B cell (primary cell): ENCODE measurements around the gene TRIM31. TPM values are rescaled to one million over a fixed set of nuclear protein-coding genes. Genes with fewer than 3 reads are reported as not detected.

ENCODE experiments used
- ATAC-seq: fragments of 200-7000 bp; cut with Tn5 transposase; one replicate; pipeline ENCODE4 v1.10.0; 2021; ENCODE audit warnings: low read depth, mild to moderate bottlenecking, moderate number of reproducible peaks, moderate library complexity
- CTCF ChIA-PET: fragments of 350-600 bp; sonication (Branson Sonifier 250); formaldehyde crosslinking; loops from one replicate; lab custom pipeline; 2021; ENCODE audit warnings: antibody characterized with exemption, inconsistent platforms; lab: Charles Lee
- POLR2A ChIA-PET: fragments of 350-600 bp; sonication (Branson Sonifier 250); formaldehyde crosslinking; loops from one replicate; lab custom pipeline; 2021; ENCODE audit warnings: antibody characterized with exemption; lab: Charles Lee
- DNase-seq: peaks from one replicate; pipeline ENCODE4 v3.0.0; 2013
- H2AFZ ChIP-seq: 2 replicates; pipeline ENCODE4 v1.6.1; 2012; ENCODE audit warnings: mild to moderate bottlenecking, low read depth, low read length; ENCODE audit not compliant: insufficient read depth, poor library complexity, severe bottlenecking
- H3K27ac ChIP-seq, 2 donors: 1 replicate in 1 of 2; 2 replicates in 1 of 2; pipeline ENCODE4 v1.5.1; 2012 to 2013; ENCODE audit warnings: low read length in 2 of 2, mild to moderate bottlenecking in 2 of 2, moderate library complexity in 1 of 2
- H3K27me3 ChIP-seq, 4 experiments: fragments of 200-600 bp in 1 of 4; sonication (generic) in 1 of 4; replicated peaks in 1 of 4; 1 replicate in 2 of 4; 2 replicates in 2 of 4; pipeline versions ENCODE4 v1.6.1 to v1.7.0; 2013 to 2016; ENCODE audit warnings: low read length in 3 of 4, mild to moderate bottlenecking in 2 of 4, mixed read lengths in 1 of 4, moderate library complexity in 1 of 4; ENCODE audit not compliant: insufficient read depth in 4 of 4, control insufficient read depth in 3 of 4; ENCODE audit errors: control extremely low read depth in 1 of 4
- H3K36me3 ChIP-seq, 2 experiments: replicated peaks in 1 of 2; 1 replicate in 1 of 2; 2 replicates in 1 of 2; pipeline versions ENCODE4 v1.6.1 to v1.7.1; 2013; ENCODE audit warnings: low read length in 1 of 2; ENCODE audit not compliant: insufficient read depth in 2 of 2, control insufficient read depth in 1 of 2; ENCODE audit errors: control extremely low read depth in 1 of 2, extremely low read depth in 1 of 2
- H3K4me1 ChIP-seq, 2 donors: fragments of 200-600 bp in 1 of 2; sonication (generic) in 1 of 2; 1 replicate in 1 of 2; 2 replicates in 1 of 2; pipeline versions ENCODE4 v1.5.1 to v1.6.1; 2013 to 2017; ENCODE audit warnings: low read length in 2 of 2; ENCODE audit not compliant: control insufficient read depth in 2 of 2, insufficient read depth in 2 of 2
- H3K4me2 ChIP-seq: replicated peaks from 2 replicates; pipeline ENCODE3; 2012; ENCODE audit warnings: mild to moderate bottlenecking, low read depth, low read length; ENCODE audit not compliant: poor library complexity, severe bottlenecking
- H3K4me3 ChIP-seq, 5 experiments: fragments of 200-600 bp in 1 of 5; sonication (generic) in 1 of 5; 1 replicate in 3 of 5; 2 replicates in 2 of 5; pipeline versions ENCODE4 v1.5.1 to v1.7.0; 2011 to 2016; ENCODE audit warnings: low read length in 4 of 5, mild to moderate bottlenecking in 4 of 5, low read depth in 2 of 5, control low read depth in 1 of 5, moderate library complexity in 1 of 5; ENCODE audit not compliant: insufficient read depth in 1 of 5; ENCODE audit errors: control extremely low read depth in 1 of 5, extremely low read depth in 1 of 5
- H3K79me2 ChIP-seq: fragments of 200-600 bp; sonication (generic); one replicate; pipeline ENCODE4 v1.6.0; 2016; ENCODE audit warnings: low read length; ENCODE audit not compliant: control insufficient read depth, insufficient read depth
- H3K9ac ChIP-seq: fragments of 200-600 bp; sonication (generic); 2 replicates; pipeline ENCODE4 v1.6.1; 2017; ENCODE audit warnings: mild to moderate bottlenecking, low read length, moderate library complexity
- H3K9me3 ChIP-seq, 3 donors: one replicate each; pipeline versions ENCODE4 v1.6.1 to v1.7.1; 2013; ENCODE audit warnings: low read length in 2 of 3; ENCODE audit not compliant: control insufficient read depth in 2 of 3, insufficient read depth in 1 of 3; ENCODE audit errors: control extremely low read depth in 1 of 3
- H4K20me1 ChIP-seq: 2 replicates; pipeline ENCODE4 v1.6.0; 2012; ENCODE audit warnings: mild to moderate bottlenecking, low read length; ENCODE audit not compliant: insufficient read depth, control insufficient read depth, poor library complexity, severe bottlenecking
- H3K27ac Mint-ChIP-seq: one replicate; pipeline ENCODE4 v1.8.0; 2021; ENCODE audit warnings: mixed read lengths
- H3K27me3 Mint-ChIP-seq: one replicate; pipeline ENCODE4 v1.8.0; 2021; ENCODE audit warnings: mixed read lengths
- H3K4me1 Mint-ChIP-seq: one replicate; pipeline ENCODE4 v1.8.0; 2021; ENCODE audit warnings: mixed read lengths
- H3K4me3 Mint-ChIP-seq: one replicate; pipeline ENCODE4 v1.8.0; 2021; ENCODE audit warnings: mixed read lengths
- H3K9me3 Mint-ChIP-seq: one replicate; pipeline ENCODE4 v1.8.0; 2022; ENCODE audit warnings: mixed read lengths; ENCODE audit not compliant: insufficient read depth
- CTCF ChIP-seq: fragments of 200-600 bp; IDR thresholded peaks from one replicate; pipeline ENCODE4 v1.8.0; 2022; ENCODE audit warnings: antibody characterized with exemption, mild to moderate bottlenecking
- EZH2 ChIP-seq: IDR thresholded peaks from 2 replicates; pipeline ENCODE4 v1.6.1; 2012; ENCODE audit warnings: borderline replicate concordance, low read depth, mild to moderate bottlenecking, moderate library complexity, low read length; ENCODE audit not compliant: insufficient read depth, poor library complexity, severe bottlenecking
- WGBS: methylation state at CpG from one replicate; pipeline ENCODE4 v1.1.5; 2013; ENCODE audit warnings: missing lambda C conversion rate; ENCODE audit not compliant: insufficient coverage; 5-methylcytosine and 5-hydroxymethylcytosine counted together
- intact Hi-C: fragments of 100-400 bp; cut with micrococcal nuclease; formaldehyde crosslinking; loops from one replicate; pipeline ENCODE4 v1.10.0; 2022
- polyA plus RNA-seq: library from polyadenylated mRNA; depleted of rRNA; stranded (reverse); fragments of >200 nt; gene quantifications from 2 replicates; pipeline ENCODE4 v1.2.3, GENCODE V29; 2012
- total RNA-seq, 2 donors: library from RNA; stranded (reverse); fragments of 120-200 nt in 1 of 2; gene quantifications; 1 replicate in 1 of 2; 2 replicates in 1 of 2; pipeline versions ENCODE4 v1.2.3 to v1.2.4, GENCODE V29; 2013 to 2022

Gene TRIM31
- total and polyA plus RNA-seq, 2 donors (not counting 1 experiment from before 2014, with no cell fraction given) = not detected

DNA sequence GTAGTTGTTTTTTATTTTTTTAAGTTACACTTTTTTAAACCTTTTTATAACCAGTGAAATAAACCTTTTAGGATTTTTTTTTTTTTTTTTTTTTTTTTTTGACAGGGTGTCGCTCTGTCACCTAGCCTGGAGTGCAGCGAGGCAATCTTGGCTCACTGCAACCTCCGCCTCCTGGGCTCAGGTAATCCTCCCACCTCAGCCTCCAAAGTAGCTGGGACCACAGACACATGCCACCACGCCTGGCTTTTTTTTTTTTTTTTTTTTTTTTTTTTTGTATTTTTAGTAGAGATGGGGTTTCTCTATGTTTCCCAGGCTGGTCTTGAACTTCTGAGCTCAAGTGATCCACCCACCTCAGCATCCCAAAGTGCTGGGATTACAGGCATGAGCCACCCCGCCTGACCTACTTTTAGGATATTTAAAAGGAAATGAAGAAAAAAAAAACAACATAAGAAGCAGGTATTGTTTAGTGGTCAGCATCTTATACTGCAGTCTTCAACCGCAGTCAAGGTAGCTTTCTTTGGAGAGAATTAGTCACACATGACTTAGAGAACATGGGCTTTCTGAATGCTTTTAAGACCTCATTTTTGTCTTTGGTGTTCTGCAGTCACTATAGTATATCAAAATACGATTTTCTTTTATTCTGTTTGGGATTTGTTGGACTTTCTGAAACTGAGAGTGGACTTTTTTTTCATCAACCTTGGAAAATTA is 50.3 kb downstream of the TRIM31 start:
- peaks cover 4 to 20% of the 10 kb centered on the region in 2 experiments for H3K36me3 ChIP-seq
- intact Hi-C loops = loop anchor here (5.0 to 10.0 kb wide), 2 partner anchors 120 to 1912 kb away; partner anchors contain the start of genes DXO and HLA-A
- H3K79me2 ChIP-seq = peaks cover 49% of the 10 kb centered on the region
- peak overlapping the region; percentile 85 for H3K4me2 ChIP-seq
- H3K4me1 ChIP-seq = peaks cover 29 to 37% of the 10 kb centered on the region in 2 donors
- H3K27ac Mint-ChIP-seq = no peak overlapping the region
- H3K9me3 Mint-ChIP-seq = no peaks in the 10 kb centered on the region
- H3K27me3 ChIP-seq = no peaks in the 10 kb centered on the region
- DNase-seq (no peak), ATAC-seq (no peak)
- H3K9ac ChIP-seq = no peak overlapping the region
- peaks cover 53% of the 10 kb centered on the region for H3K4me1 Mint-ChIP-seq
- H2AFZ ChIP-seq = no peak overlapping the region
- H3K4me3 ChIP-seq = no peak overlapping the region
- no peaks in the 10 kb centered on the region for H3K9me3 ChIP-seq
- TF ChIP-seq CTCF = no peak
- no peak for TF ChIP-seq EZH2
- H4K20me1 ChIP-seq = no peaks in the 10 kb centered on the region
- ChIA-PET CTCF (no interaction called here), POLR2A (no interaction called here)
- peak overlapping the region in 1 of 2 donors; percentile 97 for H3K27ac ChIP-seq
- H3K4me3 Mint-ChIP-seq = peak overlapping the region; percentile 100
- no CpG with 5 or more reads among the region's 7 CpGs for WGBS
- no peaks in the 10 kb centered on the region for H3K27me3 Mint-ChIP-seq
